Heart left ventricle (tissue), 16 donors: Measurements from ENCODE around the gene PPA2. TPM values are rescaled to one million over a fixed set of nuclear protein-coding genes. Genes with fewer than 3 reads are reported as not detected.
A peak's percentile ranks its signal among the peaks of the same experiment; 100 is the strongest.
"Not testable (repeated sequence)": the region's sequence is repeated elsewhere in the genome, so short reads cannot be mapped to it uniquely, and the experiment has no call there.

Experiments
- ATAC-seq, 4 donors: fragments of 200-7000 bp; cut with Tn5 transposase; one replicate each; pipeline ENCODE4 v1.9.1; 2020 to 2022; ENCODE audit warnings: moderate library complexity in 4 of 4, mild to moderate bottlenecking in 3 of 4, moderate number of reproducible peaks in 1 of 4
- DNase-seq, 5 donors: peaks; one replicate each; pipeline ENCODE4 v3.0.0-alpha.2; 2020
- H3K27ac ChIP-seq, 12 donors: fragments of 200-600 bp; sonication (generic) in 4 of 12; one replicate each; pipeline versions ENCODE4 v1.5.0 to v1.8.0; 2016 to 2022; ENCODE audit warnings: mild to moderate bottlenecking in 2 of 12
- H3K27me3 ChIP-seq, 9 donors: fragments of 200-600 bp; sonication (generic) in 2 of 9; one replicate each; pipeline versions ENCODE4 v1.5.1 to v1.8.0; 2016 to 2022; ENCODE audit warnings: mild to moderate bottlenecking in 3 of 9
- H3K36me3 ChIP-seq, 9 donors: fragments of 200-600 bp; sonication (generic) in 2 of 9; one replicate each; pipeline versions ENCODE4 v1.5.0 to v1.8.0; 2018 to 2022; ENCODE audit warnings: mild to moderate bottlenecking in 2 of 9
- H3K4me1 ChIP-seq, 12 donors: fragments of 200-600 bp; sonication (generic) in 4 of 12; one replicate each; pipeline versions ENCODE4 v1.5.0 to v1.8.0; 2016 to 2022; ENCODE audit warnings: mild to moderate bottlenecking in 3 of 12
- H3K4me3 ChIP-seq, 12 donors: fragments of 200-600 bp; sonication (generic) in 4 of 12; one replicate each; pipeline versions ENCODE4 v1.5.0 to v1.8.0; 2017 to 2022; ENCODE audit warnings: mild to moderate bottlenecking in 9 of 12, moderate library complexity in 4 of 12
- H3K9me3 ChIP-seq, 12 donors: fragments of 200-600 bp; sonication (generic) in 4 of 12; one replicate each; pipeline versions ENCODE4 v1.5.0 to v1.8.0; 2016 to 2022; ENCODE audit warnings: mild to moderate bottlenecking in 1 of 12
- CTCF ChIP-seq, 12 donors: fragments of 200-600 bp; sonication (generic) in 4 of 12; IDR thresholded peaks; one replicate each; pipeline versions ENCODE4 v1.5.0 to v1.8.0; 2018 to 2022; ENCODE audit warnings: antibody characterized with exemption in 12 of 12, mild to moderate bottlenecking in 5 of 12
- POLR2A ChIP-seq, 2 donors: fragments of 450-650 bp; IDR thresholded peaks; one replicate each; pipeline ENCODE4 v1.6.1; 2017; ENCODE audit warnings: antibody characterized with exemption in 2 of 2, mild to moderate bottlenecking in 2 of 2, moderate library complexity in 2 of 2
- WGBS, 4 donors: extraction: QIAGEN DNeasy Blood & Tissue Kit in 2 of 4; methylation state at CpG; one replicate each; pipeline versions ENCODE4 v1.1.5 to v1.1.7; 2013 to 2018; 5-methylcytosine and 5-hydroxymethylcytosine counted together
- intact Hi-C, 10 donors: fragments of 100-400 bp; cut with DNase I; formaldehyde crosslinking; loops; one replicate each; pipeline versions ENCODE4 v1.11.1 to v1.14.2; 2022
- polyA plus RNA-seq, 2 donors: library from polyadenylated mRNA; stranded (reverse); fragments of 200-250 nt; gene quantifications; one replicate each; pipeline ENCODE4 v1.2.3, GENCODE V29; 2013
- total RNA-seq, 9 donors: library from RNA; depleted of rRNA in 2 of 9; stranded (reverse); fragments of >200 nt in 2 of 9; fragmentation: NEBNext Ultra II Directional in 3 of 9; extraction: Animal tissue kit (Norgen Biotek cat#: 25700) in 3 of 9; gene quantifications; one replicate each; pipeline versions ENCODE4 v1.1.0 to v1.2.4, GENCODE V29; 2016 to 2023
- donor health status: ischemic (EF 13 %, LVEDD 7.1; RV severe dilation, severe dysfunction).
- donor health status: healthy with polysubstance abuse.
- donor health status: DM: no; HTN: yes; CAD: no.
- donor health status: DM: no; HTN: no; CAD: no.
- donor health status: ischemic (EF 25% LVEDD 6.9; RV normal size, moderate dysfunction).
- donor health status: ischemic (EF 25% LVEDD 5.7; RV mildly dilated, moderate dysfunction).
- donor health status: healthy.
- donor health status: DM: yes; HTN: yes; CAD: no.
- donor health status: ischemic (EF 35%, LVEDD 5.7; RV mildly dilated, moderate dysfunction).
- donor health status: nonischemic (EF 11% LVEDD 7.7; RV severe dilation, severe dysfunction).
- donor health status: DM: yes; HTN: yes; CAD: no.
- donor health status: PGD.
- donor health status: ischemic (EF 29% LVEDD 5.4; RV normal size, mild dysfunction).
- donor health status: nonischemic (EF 23%, LVEDD 6.1; RV moderate dilation, normal function).

Gene PPA2
- total and polyA plus RNA-seq, 11 donors: 64.1 to 178 (median 87.6) TPM

DNA sequence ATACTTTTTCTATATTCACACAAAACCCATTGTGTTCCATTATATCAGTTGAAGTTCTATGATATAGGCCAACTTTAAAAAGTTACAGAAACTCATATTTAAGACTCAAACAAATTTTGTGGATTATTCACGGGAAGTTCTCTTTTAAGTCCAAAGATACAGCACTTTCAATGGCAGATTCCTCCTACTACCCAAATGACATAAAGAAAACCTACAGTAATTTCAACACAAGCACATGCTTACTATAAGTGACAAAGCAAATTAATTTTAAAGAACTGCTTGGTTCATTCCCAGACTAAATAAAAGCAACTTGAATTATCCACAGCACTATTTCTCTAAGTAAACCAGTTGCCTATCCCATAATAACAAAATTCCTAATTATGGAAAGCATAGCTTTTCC, 4.1 kb downstream of the PPA2 start:
- no peaks in the 10 kb centered on the region for H3K27me3 ChIP-seq
- peaks cover 0 to 11% (median 7%) of the 10 kb centered on the region in 9 donors for H3K36me3 ChIP-seq
- ATAC-seq: no peak
- H3K4me1 ChIP-seq: peaks cover 0 to 51% (median 35%) of the 10 kb centered on the region in 12 donors
- no peak for DNase-seq
- H3K9me3 ChIP-seq: no peaks in the 10 kb centered on the region
- H3K27ac ChIP-seq: peak overlapping the region in 1 of 12 donors; percentile 99
- no peak overlapping the region for H3K4me3 ChIP-seq
- intact Hi-C loops: loop anchor here in 9 of 10 donors (2.0 to 10.0 kb wide), 9 partner anchors 195 to 977 kb away; partner anchors contain the start of gene CXXC4 (in 2 of the 9)
- WGBS, 4 donors: 85 to 98% (median 89%) methylated on average over 1 of the region's 1 CpG
- no peak for TF ChIP-seq POLR2A (IDR thresholded peaks at IDR 0.05)
- TF ChIP-seq CTCF (IDR thresholded peaks at IDR 0.05): no peak

DNA sequence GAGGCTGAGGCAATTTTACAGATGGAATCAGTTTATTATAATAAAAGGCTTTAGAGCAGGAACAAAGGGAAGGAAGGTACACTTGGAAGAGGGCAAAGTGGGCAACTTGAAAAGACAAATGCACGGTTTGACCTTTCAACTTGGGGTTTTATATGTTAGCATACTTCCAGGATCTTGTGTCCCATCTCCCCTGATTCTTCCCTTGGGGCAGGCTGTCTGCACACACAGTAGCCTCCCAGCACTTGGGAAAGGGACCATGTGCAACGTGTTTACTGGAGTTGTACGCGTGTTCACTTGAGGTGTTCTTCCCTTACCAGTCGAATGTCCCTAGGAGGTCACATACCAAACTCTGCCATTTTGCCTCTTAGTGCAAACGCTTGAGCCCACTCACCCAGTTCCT, 7.3 kb downstream of the PPA2 start:
- intact Hi-C loops: loop anchor here in 1 of 10 donors (2.0 kb wide), 1 partner anchor 326 kb away; no protein-coding TSS in a partner anchor
- WGBS, 4 donors: 92 to 97% (median 95%) methylated on average over 6 of the region's 6 CpGs
- DNase-seq: no peak
- peaks cover 0 to 36% (median 19%) of the 10 kb centered on the region in 12 donors for H3K4me1 ChIP-seq
- H3K27me3 ChIP-seq: no peaks in the 10 kb centered on the region
- TF ChIP-seq CTCF (IDR thresholded peaks at IDR 0.05): no peak
- no peak for TF ChIP-seq POLR2A (IDR thresholded peaks at IDR 0.05)
- H3K27ac ChIP-seq: no peak overlapping the region
- no peaks in the 10 kb centered on the region for H3K9me3 ChIP-seq
- no peak overlapping the region for H3K4me3 ChIP-seq
- H3K36me3 ChIP-seq: peaks cover 0 to 18% (median 7%) of the 10 kb centered on the region in 9 donors
- no peak for ATAC-seq

GRCh38 chr4:105464563-105464962, 9.3 kb downstream of the PPA2 start:
- Histone ChIP-seq H3K4me1 (peaks cover 0 to 38% (median 13%) of the 10 kb centered on the region in 12 donors), H3K36me3 (peaks cover 0 to 18% (median 7%) of the 10 kb centered on the region in 9 donors)
- WGBS, 4 donors: 93 to 99% (median 98%) methylated on average over 2 of the region's 2 CpGs
- H3K27me3 ChIP-seq, H3K27ac ChIP-seq, H3K4me3 ChIP-seq, intact Hi-C loops, ATAC-seq, DNase-seq, H3K9me3 ChIP-seq: not testable (repeated sequence)

DNA sequence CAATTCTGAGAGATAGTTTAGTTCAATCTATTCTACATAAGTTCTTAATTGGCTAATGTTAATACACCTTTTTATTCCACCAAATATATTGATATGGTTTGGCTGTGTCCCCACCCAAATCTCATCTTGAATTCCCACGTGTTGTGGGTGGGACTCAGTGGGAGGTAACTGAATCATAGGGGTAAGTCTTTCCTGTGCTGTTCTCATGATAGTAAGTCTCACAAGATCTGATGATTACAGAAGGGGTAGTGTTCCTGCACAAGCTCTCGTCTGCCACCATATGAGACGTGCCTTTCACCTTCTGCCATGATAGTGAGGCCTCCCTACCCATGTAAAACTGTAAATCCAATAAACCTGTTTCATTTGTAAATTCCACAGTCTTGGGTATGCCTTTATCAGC, 11.3 kb downstream of the PPA2 start:
- Histone ChIP-seq H3K9me3 (no peaks in the 10 kb centered on the region), H3K36me3 (peaks cover 0 to 18% (median 7%) of the 10 kb centered on the region in 9 donors), H3K4me1 (peaks cover 0 to 23% (median 6%) of the 10 kb centered on the region in 12 donors), H3K27ac (no peak overlapping the region), H3K27me3 (no peaks in the 10 kb centered on the region), H3K4me3 (no peak overlapping the region)
- TF ChIP-seq CTCF (IDR thresholded peaks at IDR 0.05) (no peak), POLR2A (IDR thresholded peaks at IDR 0.05) (no peak)
- 89 to 94% (median 90%) methylated on average over 3 of the region's 3 CpGs for WGBS, 4 donors
- intact Hi-C loops: no loop called here
- ATAC-seq (no peak), DNase-seq (no peak)
